Measurements from ENCODE around the gene GAS7.

GAS7 gene

GRCh38 chr17:10036511-10037061 lies 161.8 kb downstream of the GAS7 start:
- TF ChIP-seq OSR1 (CRISPR knock-in tag; IDR thresholded peaks at IDR 0.05) (no peak), ZNF70 (CRISPR knock-in tag; IDR thresholded peaks at IDR 0.05) (no peak), PATZ1 (CRISPR knock-in tag; IDR thresholded peaks at IDR 0.05; ENCODE audit: borderline replicate concordance) (no peak), ZNF8 (CRISPR knock-in tag; IDR thresholded peaks at IDR 0.05) (no peak), POU6F1 (CRISPR knock-in tag; IDR thresholded peaks at IDR 0.05; ENCODE audit: borderline replicate concordance, low read depth) (no peak)
- ATAC-seq: no peak

GRCh38 chr17:10035885-10036284 lies 162.5 kb downstream of the GAS7 start:
- no peak for ATAC-seq
- TF ChIP-seq CSRNP3 (CRISPR knock-in tag; IDR thresholded peaks at IDR 0.05): no peak
- TF ChIP-seq ZNF8 (CRISPR knock-in tag; IDR thresholded peaks at IDR 0.05): no peak
- TF ChIP-seq OSR1 (CRISPR knock-in tag; IDR thresholded peaks at IDR 0.05): no peak
- TF ChIP-seq ZC3H10 (CRISPR knock-in tag; IDR thresholded peaks at IDR 0.05): no peak
- TF ChIP-seq POU6F1 (CRISPR knock-in tag; IDR thresholded peaks at IDR 0.05; ENCODE audit: borderline replicate concordance, low read depth): no peak
- no peak for TF ChIP-seq ZNF565 (CRISPR knock-in tag; conservative IDR thresholded peaks at IDR 0.05; ENCODE audit: low read depth)
- no peak for TF ChIP-seq ZNF70 (CRISPR knock-in tag; IDR thresholded peaks at IDR 0.05)
- TF ChIP-seq PPARA (CRISPR knock-in tag; IDR thresholded peaks at IDR 0.05; ENCODE audit: borderline replicate concordance): no peak

GRCh38 chr17:10034719-10035475 lies 163.5 kb downstream of the GAS7 start:
- TF ChIP-seq OSR1 (CRISPR knock-in tag; IDR thresholded peaks at IDR 0.05) (no peak), POU6F1 (CRISPR knock-in tag; IDR thresholded peaks at IDR 0.05; ENCODE audit: borderline replicate concordance, low read depth) (no peak), PATZ1 (CRISPR knock-in tag; IDR thresholded peaks at IDR 0.05; ENCODE audit: borderline replicate concordance) (no peak), TSHZ2 (CRISPR knock-in tag; IDR thresholded peaks at IDR 0.05) (no peak), ZFP30 (CRISPR knock-in tag; IDR thresholded peaks at IDR 0.05) (no peak)
- no peak for ATAC-seq
